Neuron (in vitro differentiated cells): ENCODE data around the gene ACOD1.

Experiments
- H2AFZ ChIP-seq: one replicate; pipeline ENCODE4 v1.6.1; 2013; ENCODE audit warnings: low read depth, mild to moderate bottlenecking, inconsistent platforms, low read length, moderate library complexity
- H3K27me3 ChIP-seq: one replicate; pipeline ENCODE4 v1.6.1; 2013; ENCODE audit warnings: low read length; ENCODE audit not compliant: insufficient read depth
- H3K36me3 ChIP-seq: one replicate; pipeline ENCODE4 v1.6.1; 2013; ENCODE audit warnings: low read length; ENCODE audit not compliant: insufficient read depth
- H3K4me1 ChIP-seq: one replicate; pipeline ENCODE4 v1.6.1; 2013; ENCODE audit warnings: low read length; ENCODE audit not compliant: insufficient read depth
- H3K4me3 ChIP-seq: 2 replicates; pipeline ENCODE4 v1.5.1; 2013; ENCODE audit warnings: mild to moderate bottlenecking, low read length, moderate library complexity
- H3K9me3 ChIP-seq: one replicate; pipeline ENCODE4 v1.6.1; 2013; ENCODE audit warnings: low read length

The ACOD1 gene

GRCh38 chr13:76929851-76930374 lies 18.4 kb upstream of the ACOD1 start:
- Histone ChIP-seq H3K4me1 (no peaks in the 10 kb centered on the region), H3K27me3 (no peaks in the 10 kb centered on the region), H3K36me3 (no peaks in the 10 kb centered on the region), H3K4me3 (no peak overlapping the region), H3K9me3 (no peaks in the 10 kb centered on the region), H2AFZ (no peak overlapping the region)

DNA sequence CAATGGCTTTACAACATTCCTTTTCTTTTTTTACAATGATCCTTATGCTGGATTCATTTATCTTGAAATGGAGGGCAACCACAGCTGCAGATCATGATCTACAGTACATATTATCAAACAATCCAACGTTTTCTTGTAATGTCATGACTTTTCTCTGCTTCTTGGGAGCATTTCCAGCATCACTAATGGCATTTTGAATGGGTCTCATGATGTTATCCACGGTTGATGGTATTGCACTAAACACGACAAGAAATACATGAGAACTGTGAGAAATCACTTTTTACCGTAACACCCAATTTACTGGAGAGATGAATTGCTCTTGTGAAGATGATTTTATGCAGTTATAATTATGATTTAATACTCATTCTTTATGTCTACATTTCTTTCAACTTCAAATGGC lies 16.2 kb upstream of the ACOD1 start:
- Histone ChIP-seq H3K36me3 (no peaks in the 10 kb centered on the region), H3K4me3 (no peak overlapping the region), H3K9me3 (no peaks in the 10 kb centered on the region), H3K27me3 (no peaks in the 10 kb centered on the region), H3K4me1 (no peaks in the 10 kb centered on the region), H2AFZ (no peak overlapping the region)

- Histone ChIP-seq H2AFZ (no peak overlapping the region), H3K27me3 (no peaks in the 10 kb centered on the region), H3K4me3 (no peak overlapping the region), H3K4me1 (no peaks in the 10 kb centered on the region), H3K36me3 (no peaks in the 10 kb centered on the region), H3K9me3 (no peaks in the 10 kb centered on the region)
Measured at GRCh38 chr13:76934671-76935070, 13.6 kb upstream of the ACOD1 start.

GRCh38 chr13:76936763-76937162 lies 11.5 kb upstream of the ACOD1 start:
- Histone ChIP-seq H3K36me3 (no peaks in the 10 kb centered on the region), H3K4me3 (no peak overlapping the region), H3K27me3 (no peaks in the 10 kb centered on the region), H3K4me1 (no peaks in the 10 kb centered on the region), H3K9me3 (no peaks in the 10 kb centered on the region), H2AFZ (no peak overlapping the region)

DNA sequence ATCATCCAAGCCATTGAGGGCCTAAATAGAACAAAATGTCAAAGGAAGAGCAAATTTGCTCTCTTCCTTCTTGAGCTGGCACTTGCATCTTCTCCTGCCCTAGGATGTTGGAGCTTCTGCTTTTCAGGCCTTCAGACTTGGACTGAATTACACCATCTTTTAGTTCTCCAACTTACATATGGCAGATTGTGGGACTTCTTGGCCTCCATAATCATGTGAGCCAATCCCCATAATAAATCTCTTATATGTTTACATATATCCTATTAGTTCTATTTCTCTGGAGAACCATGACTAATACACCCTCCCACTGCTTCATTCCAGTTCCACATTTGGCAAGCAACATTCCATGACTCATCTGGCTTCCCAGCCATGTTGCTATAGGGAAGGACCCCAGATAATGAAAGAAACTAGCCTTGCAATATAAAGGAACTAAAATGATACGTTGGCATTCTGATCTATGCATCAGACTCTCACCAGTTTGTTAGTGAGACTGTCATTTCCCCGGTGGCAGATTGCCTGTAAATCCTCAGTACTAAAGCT lies 11.0 kb upstream of the ACOD1 start:
- no peaks in the 10 kb centered on the region for H3K27me3 ChIP-seq
- no peak overlapping the region for H3K4me3 ChIP-seq
- no peaks in the 10 kb centered on the region for H3K4me1 ChIP-seq
- H3K36me3 ChIP-seq, result no peaks in the 10 kb centered on the region
- no peaks in the 10 kb centered on the region for H3K9me3 ChIP-seq
- no peak overlapping the region for H2AFZ ChIP-seq

GRCh38 chr13:76939215-76939614 lies 9.1 kb upstream of the ACOD1 start:
- Histone ChIP-seq H2AFZ (no peak overlapping the region), H3K4me3 (no peak overlapping the region), H3K9me3 (no peaks in the 10 kb centered on the region), H3K27me3 (no peaks in the 10 kb centered on the region), H3K36me3 (no peaks in the 10 kb centered on the region), H3K4me1 (no peaks in the 10 kb centered on the region)

- no peaks in the 10 kb centered on the region for H3K9me3 ChIP-seq
- H3K4me1 ChIP-seq, result no peaks in the 10 kb centered on the region
Measured at GRCh38 chr13:76942363-76942762, 5.9 kb upstream of the ACOD1 start.

DNA sequence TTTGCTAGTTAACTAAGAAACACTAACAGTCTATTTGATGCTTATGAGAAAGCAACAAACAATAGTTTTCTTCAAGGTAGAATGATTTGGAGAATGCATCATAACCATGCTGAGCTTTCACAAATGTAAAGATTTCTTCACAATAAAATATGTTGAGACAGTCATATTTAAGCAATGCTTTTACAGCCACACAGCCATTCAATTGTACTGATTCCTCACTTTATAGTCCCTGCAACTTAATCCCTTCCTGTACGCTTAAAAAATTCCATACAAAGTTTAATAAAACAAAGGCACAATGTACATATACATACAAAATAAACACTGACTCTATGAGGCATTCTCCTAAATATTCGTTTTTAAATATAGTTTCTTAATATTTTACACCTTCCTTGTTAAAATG lies 4.7 kb upstream of the ACOD1 start:
- Histone ChIP-seq H3K4me1 (no peaks in the 10 kb centered on the region), H3K36me3 (no peaks in the 10 kb centered on the region), H3K4me3 (no peak overlapping the region), H3K27me3 (no peaks in the 10 kb centered on the region), H2AFZ (no peak overlapping the region), H3K9me3 (no peaks in the 10 kb centered on the region)

More at GRCh38 chr13:76942363-76942762, 5.9 kb upstream of the ACOD1 start:
- Histone ChIP-seq H3K27me3 (no peaks in the 10 kb centered on the region), H3K36me3 (no peaks in the 10 kb centered on the region), H2AFZ (no peak overlapping the region), H3K4me3 (no peak overlapping the region)

DNA sequence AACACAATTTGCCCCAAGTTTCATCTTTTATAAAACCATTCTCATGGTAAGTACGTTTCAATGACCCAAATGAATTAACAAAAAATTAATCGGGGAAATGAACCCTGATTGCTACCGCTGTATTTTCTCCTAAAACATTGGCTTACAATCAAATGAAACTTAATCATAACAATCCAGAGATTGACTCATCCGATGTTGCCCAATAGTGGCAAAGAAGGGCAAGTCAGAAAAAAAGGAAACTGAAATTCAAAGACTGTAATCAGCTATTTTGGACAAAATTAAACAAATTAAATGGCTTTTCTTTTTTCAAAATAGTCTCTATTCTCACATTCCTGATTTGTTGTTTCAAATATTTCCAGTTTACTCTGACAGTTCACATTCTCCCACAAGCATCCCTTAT lies 3.9 kb upstream of the ACOD1 start:
- Histone ChIP-seq H3K4me1 (no peaks in the 10 kb centered on the region), H3K27me3 (no peaks in the 10 kb centered on the region), H2AFZ (no peak overlapping the region), H3K36me3 (no peaks in the 10 kb centered on the region), H3K9me3 (no peaks in the 10 kb centered on the region), H3K4me3 (no peak overlapping the region)

DNA sequence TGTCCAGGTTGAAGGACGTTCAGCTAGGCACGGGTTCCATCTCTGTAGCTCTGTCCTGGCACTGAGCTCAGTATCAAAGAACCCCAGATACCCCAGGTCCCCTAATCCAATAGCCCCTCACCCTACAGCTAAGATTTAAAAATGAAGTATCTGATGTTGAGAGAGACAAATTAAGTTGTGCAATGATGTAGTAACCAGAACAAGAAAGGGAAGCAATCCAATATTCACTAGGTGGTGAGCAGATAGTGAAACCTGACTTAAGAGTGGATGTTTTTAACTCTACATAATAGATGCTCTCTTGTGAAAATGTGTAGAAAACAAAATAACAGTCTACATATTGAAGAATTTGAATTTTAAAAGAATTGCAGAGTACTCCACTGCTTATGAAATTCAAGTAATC lies 1.8 kb downstream of the ACOD1 start:
- Histone ChIP-seq H2AFZ (no peak overlapping the region), H3K4me3 (no peak overlapping the region), H3K27me3 (no peaks in the 10 kb centered on the region), H3K9me3 (no peaks in the 10 kb centered on the region), H3K36me3 (no peaks in the 10 kb centered on the region), H3K4me1 (no peaks in the 10 kb centered on the region)

DNA sequence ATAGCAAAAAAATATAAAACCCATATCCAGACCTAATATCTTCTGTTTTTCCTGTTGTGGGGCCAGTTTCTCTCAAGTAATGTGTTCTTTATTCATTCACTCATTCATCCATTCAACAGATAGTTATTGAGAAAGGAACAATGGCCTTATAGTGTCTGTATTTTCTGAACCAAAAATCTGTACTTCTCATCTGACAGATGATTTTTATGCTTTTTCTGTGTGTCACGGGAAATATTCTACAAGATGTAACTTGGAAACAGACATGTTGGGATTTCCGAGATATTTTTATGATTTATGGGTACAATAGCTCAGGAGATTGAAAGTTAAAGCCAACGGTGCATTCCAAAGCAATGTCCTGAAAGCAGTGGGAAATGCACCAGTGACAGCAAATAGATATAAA lies 5.7 kb downstream of the ACOD1 start:
- no peaks in the 10 kb centered on the region for H3K9me3 ChIP-seq
- H3K36me3 ChIP-seq, result no peaks in the 10 kb centered on the region
- H2AFZ ChIP-seq, result no peak overlapping the region
- H3K27me3 ChIP-seq, result no peaks in the 10 kb centered on the region
- H3K4me3 ChIP-seq, result no peak overlapping the region
- H3K4me1 ChIP-seq, result no peaks in the 10 kb centered on the region

- Histone ChIP-seq H2AFZ (no peak overlapping the region), H3K36me3 (no peaks in the 10 kb centered on the region), H3K27me3 (no peaks in the 10 kb centered on the region), H3K4me1 (no peaks in the 10 kb centered on the region), H3K9me3 (no peaks in the 10 kb centered on the region), H3K4me3 (no peak overlapping the region)
Measured at GRCh38 chr13:76954538-76954937, 6.2 kb downstream of the ACOD1 start.

- Histone ChIP-seq H3K4me1 (no peaks in the 10 kb centered on the region), H3K9me3 (no peaks in the 10 kb centered on the region), H2AFZ (no peak overlapping the region), H3K27me3 (no peaks in the 10 kb centered on the region), H3K4me3 (no peak overlapping the region), H3K36me3 (no peaks in the 10 kb centered on the region)
Measured at GRCh38 chr13:76955193-76955592, 6.9 kb downstream of the ACOD1 start.

- H3K4me1 ChIP-seq, result no peaks in the 10 kb centered on the region
- no peak overlapping the region for H3K4me3 ChIP-seq
- H3K36me3 ChIP-seq, result no peaks in the 10 kb centered on the region
- H3K9me3 ChIP-seq, result no peaks in the 10 kb centered on the region
- H2AFZ ChIP-seq, result no peak overlapping the region
- no peaks in the 10 kb centered on the region for H3K27me3 ChIP-seq
Measured at GRCh38 chr13:76955661-76956060, 7.3 kb downstream of the ACOD1 start.
